Neural cell (in vitro differentiated cells): Measurements from ENCODE around the gene HSD17B8.

ENCODE experiments used
- CTCF ChIP-seq: fragments of 450-650 bp; IDR thresholded peaks from 2 replicates; pipeline ENCODE4 v1.5.1; 2014; ENCODE audit warnings: antibody characterized with exemption, mild to moderate bottlenecking, moderate library complexity; ENCODE audit not compliant: poor library complexity, severe bottlenecking
- EP300 ChIP-seq: fragments of 450-650 bp; conservative IDR thresholded peaks from 2 replicates; pipeline ENCODE4 v1.6.1; 2014; ENCODE audit warnings: antibody characterized with exemption, mild to moderate bottlenecking, moderate library complexity; ENCODE audit not compliant: poor library complexity, severe bottlenecking
- EZH2 ChIP-seq: fragments of 200-600, 300-800 bp; shearing (Covaris generic), sonication (generic); IDR thresholded peaks from 2 replicates; pipeline ENCODE4 v1.6.1; 2014; ENCODE audit warnings: antibody characterized with exemption, low read length, borderline replicate concordance, mild to moderate bottlenecking; ENCODE audit not compliant: insufficient read depth, poor library complexity, severe bottlenecking
- MXI1 ChIP-seq: fragments of 450-650 bp; conservative IDR thresholded peaks from 2 replicates; pipeline ENCODE4 v1.6.1; 2014; ENCODE audit warnings: antibody characterized with exemption, mild to moderate bottlenecking; ENCODE audit not compliant: poor library complexity, severe bottlenecking
- POLR2AphosphoS5 ChIP-seq: IDR thresholded peaks from 2 replicates; pipeline ENCODE4 v1.6.1; 2012
- TAF1 ChIP-seq: IDR thresholded peaks from 2 replicates; pipeline ENCODE4 v1.6.1; 2012; ENCODE audit warnings: low read depth
- TF ChIP-seq, protein P1 (sequence below): IDR thresholded peaks from 2 replicates; pipeline ENCODE4 v1.6.1; 2012; ENCODE audit warnings: borderline replicate concordance

DNA sequence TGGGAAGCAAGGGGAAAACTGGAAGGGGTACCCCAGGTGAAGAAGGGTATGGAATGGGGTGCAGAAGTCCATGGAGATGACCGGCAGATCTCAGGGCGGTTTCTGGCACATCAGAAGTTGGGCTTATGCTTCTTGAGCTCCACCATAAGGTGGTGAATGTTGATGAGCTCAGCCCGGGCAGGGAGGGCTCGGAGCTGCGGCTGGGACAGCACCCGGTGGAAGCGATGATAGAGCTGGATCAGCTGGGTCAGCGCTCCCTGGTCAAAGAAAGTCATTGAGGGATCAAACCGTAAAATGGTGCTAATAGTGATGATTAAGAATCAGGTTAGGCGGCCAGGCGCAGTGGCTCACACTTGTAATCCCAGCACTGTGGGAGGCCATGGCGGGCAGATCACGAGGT is 46.3 kb downstream of the HSD17B8 start:
- TF ChIP-seq CTCF: no peak
- TF ChIP-seq POLR2AphosphoS5: no peak
- no peak for TF ChIP-seq TAF1
- TF ChIP-seq EZH2: no peak
- no peak for TF ChIP-seq EP300
- TF ChIP-seq MXI1: no peak
- TF ChIP-seq, protein P1, sequence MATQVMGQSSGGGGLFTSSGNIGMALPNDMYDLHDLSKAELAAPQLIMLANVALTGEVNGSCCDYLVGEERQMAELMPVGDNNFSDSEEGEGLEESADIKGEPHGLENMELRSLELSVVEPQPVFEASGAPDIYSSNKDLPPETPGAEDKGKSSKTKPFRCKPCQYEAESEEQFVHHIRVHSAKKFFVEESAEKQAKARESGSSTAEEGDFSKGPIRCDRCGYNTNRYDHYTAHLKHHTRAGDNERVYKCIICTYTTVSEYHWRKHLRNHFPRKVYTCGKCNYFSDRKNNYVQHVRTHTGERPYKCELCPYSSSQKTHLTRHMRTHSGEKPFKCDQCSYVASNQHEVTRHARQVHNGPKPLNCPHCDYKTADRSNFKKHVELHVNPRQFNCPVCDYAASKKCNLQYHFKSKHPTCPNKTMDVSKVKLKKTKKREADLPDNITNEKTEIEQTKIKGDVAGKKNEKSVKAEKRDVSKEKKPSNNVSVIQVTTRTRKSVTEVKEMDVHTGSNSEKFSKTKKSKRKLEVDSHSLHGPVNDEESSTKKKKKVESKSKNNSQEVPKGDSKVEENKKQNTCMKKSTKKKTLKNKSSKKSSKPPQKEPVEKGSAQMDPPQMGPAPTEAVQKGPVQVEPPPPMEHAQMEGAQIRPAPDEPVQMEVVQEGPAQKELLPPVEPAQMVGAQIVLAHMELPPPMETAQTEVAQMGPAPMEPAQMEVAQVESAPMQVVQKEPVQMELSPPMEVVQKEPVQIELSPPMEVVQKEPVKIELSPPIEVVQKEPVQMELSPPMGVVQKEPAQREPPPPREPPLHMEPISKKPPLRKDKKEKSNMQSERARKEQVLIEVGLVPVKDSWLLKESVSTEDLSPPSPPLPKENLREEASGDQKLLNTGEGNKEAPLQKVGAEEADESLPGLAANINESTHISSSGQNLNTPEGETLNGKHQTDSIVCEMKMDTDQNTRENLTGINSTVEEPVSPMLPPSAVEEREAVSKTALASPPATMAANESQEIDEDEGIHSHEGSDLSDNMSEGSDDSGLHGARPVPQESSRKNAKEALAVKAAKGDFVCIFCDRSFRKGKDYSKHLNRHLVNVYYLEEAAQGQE: no peak
